GM21515 (cell line): ENCODE measurements around the gene FHAD1.
"Not testable (repeated sequence)": the region's sequence is repeated elsewhere in the genome, so short reads cannot be mapped to it uniquely, and the experiment has no call there.

ENCODE experiments used
- ATAC-seq: cut with Tn5 transposase; IDR thresholded peaks from one replicate; pipeline ENCODE4 v1.9.1; 2021; ENCODE audit not compliant: unreplicated experiment

FHAD1 gene

GRCh38 chr1:15303935-15304334 lies 56.9 kb downstream of the FHAD1 start:
- no peak for ATAC-seq

DNA sequence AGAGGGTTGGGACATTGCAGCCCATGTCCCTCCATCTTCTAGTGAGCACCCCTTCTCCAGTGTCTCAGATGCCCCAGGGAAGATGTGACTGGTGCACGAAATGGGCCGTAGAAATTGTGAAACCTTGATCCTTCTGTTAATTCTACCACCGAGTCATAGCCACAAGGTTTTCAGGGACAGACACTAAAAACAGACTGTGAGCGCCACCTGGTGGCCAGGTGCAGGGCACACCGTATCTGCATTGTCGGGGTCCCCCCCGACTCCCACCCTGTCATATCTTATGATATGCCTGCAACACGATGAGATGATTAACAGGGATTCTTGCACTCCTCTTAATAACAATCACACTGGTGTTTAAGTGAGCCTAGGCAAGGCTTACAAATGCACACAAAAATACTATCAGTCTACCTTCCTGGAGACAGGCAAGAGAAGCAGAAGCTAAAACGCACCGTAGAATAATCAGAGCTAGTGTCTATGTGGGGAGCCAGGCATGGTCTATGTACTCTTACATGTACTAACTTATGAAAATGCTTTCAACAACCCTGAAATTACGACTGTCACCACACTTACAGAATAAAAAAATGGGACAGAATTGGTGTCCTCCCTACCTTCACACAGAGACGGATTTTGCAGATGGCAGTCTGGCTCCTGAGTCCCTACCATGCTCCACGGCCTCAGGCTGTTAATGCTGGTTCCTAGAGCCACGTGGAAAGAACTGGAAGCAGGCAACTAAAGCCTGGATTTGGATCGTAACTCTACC lies 57.9 kb downstream of the FHAD1 start:
- ATAC-seq, result no peak

DNA sequence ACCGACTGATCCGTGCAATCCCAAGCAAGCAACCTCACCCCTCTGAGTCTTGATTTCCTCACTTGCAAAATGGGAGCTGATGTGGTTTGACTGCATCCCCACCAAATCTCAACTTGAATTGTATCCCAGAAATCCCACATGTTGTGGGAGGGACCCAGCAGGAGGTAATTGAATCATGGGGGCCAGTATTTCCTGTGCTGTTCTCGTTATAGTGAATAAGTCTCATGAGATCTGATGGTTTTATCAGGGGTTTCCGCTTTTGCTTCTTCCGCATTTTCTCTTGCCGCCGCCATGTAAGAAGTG lies 58.4 kb downstream of the FHAD1 start:
- no peak for ATAC-seq

- ATAC-seq, result not testable (repeated sequence)
These were observed 59.3 kb downstream of the FHAD1 start for GRCh38 chr1:15306352-15306751.

DNA sequence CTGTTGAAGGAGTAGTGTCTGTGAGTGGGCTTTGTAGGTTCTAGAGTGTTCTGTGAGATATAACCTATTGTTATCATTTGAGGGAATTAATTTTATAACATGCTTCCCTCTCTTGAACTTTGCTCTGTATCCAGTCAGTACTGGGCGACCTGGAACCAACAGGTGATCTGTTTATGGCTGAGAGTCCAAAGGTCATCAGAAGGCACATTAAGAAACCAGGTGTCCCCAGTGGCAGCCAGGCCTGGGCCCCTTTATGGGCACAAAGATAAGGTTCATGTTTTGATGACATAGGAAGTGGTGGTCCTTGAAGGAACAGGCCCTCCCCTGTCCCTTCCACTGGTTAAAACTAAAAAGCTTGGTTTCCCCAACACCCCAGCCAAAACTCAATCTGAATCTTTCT lies 61.1 kb downstream of the FHAD1 start:
- ATAC-seq, result no peak

DNA sequence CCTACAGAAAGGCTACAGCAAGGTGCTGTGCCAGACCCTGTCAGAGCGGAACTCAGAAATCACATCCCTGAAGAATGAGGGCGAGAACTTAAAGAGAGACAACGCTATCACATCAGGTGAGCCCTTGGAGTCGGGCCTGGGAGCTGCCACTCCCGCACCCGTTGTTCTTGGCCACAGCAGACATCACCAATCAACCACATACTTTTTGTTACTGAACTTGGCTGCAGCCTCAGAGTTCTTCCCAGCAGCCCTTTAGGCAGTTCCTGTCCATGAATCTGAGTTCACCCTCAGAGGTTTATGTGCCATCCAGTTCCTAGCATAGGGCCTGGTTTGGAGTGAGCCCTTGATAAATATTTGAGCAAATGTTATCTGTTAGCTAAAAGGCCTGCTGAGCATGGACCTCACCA lies 61.6 kb downstream of the FHAD1 start:
- ATAC-seq, result no peak

GRCh38 chr1:15309687-15310086 lies 62.7 kb downstream of the FHAD1 start:
- ATAC-seq, result no peak

- ATAC-seq, result no peak
These were observed 63.5 kb downstream of the FHAD1 start for GRCh38 chr1:15310544-15310943.

DNA sequence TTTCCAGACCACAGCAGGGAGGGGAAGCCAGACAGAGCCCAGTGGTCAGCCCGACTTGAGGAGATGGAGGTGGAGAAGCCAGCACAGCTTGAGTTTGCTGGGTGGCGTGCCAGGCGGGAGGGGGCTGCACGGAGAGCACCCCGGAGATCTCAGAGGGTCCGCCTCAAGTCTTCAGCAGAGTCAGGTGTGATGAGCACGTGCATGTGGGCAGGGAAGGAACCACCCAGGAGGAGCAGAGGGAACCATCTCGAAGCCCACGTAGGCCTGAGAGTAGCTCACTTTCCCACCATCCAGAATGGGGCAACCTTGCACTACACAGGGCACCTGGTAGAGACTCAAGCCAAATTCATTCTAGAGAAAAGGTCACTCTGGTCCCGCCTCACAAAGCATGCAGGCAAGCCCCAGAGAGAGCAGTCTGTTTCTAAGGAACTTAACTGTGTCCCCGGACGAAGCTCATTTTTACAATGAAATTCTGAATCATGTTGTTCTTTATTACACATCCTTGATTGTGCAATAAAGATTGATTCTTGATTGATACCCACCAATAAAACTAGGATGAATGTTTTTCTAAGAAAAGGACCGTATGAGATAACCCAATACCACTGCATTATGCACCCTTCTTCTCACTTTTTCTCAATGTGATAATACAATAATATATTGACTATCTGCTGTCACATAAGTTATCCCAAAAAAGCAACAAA lies 64.2 kb downstream of the FHAD1 start:
- no peak for ATAC-seq

GRCh38 chr1:15311880-15312279 lies 64.9 kb downstream of the FHAD1 start:
- no peak for ATAC-seq

GRCh38 chr1:15312626-15313411 lies 65.8 kb downstream of the FHAD1 start:
- no peak for ATAC-seq

DNA sequence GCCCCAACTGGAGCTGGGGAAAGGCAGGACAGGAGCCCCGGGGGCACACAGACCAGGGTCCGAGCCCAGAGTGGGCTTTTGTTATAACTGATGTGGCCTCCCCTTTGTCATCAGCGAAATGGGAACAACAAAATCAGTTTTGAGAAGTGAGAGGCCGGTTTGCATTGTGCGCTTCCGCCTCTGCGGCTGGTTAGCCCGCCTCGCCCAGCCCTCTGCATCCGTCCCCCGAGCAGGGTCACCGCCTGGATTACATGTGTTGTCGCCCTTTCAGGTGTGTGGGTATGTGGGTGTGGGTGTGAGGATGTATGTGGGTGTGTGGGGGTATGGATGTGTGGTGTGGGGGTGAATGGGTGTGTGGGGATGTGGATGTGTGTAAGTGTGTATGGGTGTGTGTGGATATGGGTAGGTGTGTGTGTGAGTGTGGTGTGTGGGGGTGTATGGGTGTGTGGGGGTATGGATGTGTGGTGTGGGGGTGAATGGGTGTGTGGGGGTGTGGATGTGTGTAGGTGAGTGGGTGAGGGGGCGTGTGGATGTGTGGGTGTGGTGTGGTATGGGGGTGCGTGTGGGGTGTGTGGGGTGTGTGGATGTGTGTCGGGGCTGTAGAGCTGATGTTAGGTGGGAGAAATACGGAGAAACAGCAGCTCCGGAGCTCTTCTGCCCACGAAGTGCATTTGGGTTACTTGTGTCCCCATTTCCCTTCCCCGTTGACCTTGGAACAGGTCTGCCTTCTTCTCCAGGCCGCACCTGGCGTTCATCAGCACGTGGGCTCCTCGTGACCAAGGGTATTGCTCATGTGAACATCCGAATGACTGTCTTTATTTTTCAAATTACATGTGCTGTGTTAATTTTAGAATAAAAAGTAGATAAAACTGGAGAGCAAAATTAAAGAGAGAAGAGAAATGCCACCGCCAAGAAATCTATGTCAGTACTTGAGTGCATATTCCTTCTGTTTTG lies 67.6 kb downstream of the FHAD1 start:
- no peak for ATAC-seq

- no peak for ATAC-seq
These were observed 68.8 kb downstream of the FHAD1 start for GRCh38 chr1:15315815-15316214.

DNA sequence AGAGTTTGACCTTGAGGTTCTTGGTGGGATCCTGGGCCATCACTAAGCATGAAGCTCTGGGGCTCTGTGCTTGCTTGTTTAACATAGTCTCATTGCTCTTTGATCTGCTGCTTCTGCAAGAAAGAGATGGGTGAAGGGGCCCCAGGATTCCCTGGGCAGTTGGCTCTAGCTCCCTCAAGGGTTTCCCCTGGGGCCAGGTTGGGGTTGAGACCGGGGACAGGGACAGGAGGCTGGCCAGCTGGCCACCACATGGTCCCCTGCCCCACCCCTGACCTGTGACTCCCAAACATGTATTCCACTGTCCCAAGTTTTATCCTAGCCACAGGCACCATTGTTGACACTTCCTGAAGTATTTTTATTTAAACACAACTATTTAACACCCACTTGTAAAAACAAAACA lies 69.5 kb downstream of the FHAD1 start:
- no peak for ATAC-seq

DNA sequence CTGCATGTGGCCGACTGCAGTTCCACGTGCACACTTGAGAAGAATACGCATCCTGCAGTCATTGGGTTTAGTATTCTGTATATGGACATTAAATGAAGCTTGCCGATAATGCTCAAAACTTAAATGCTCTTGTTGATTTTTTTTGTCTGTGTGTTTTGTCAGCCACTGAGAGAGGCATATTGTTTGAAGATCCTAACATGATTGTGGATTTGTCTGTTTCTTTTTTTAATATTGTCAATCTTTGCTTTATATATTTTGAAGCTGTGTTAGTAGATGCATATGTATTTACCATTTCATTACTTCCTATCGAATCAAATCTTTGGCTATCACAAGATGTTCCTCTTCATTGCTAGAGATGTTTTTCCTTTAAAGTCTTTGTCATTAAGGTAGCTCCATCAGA lies 73.2 kb downstream of the FHAD1 start:
- ATAC-seq, result no peak

DNA sequence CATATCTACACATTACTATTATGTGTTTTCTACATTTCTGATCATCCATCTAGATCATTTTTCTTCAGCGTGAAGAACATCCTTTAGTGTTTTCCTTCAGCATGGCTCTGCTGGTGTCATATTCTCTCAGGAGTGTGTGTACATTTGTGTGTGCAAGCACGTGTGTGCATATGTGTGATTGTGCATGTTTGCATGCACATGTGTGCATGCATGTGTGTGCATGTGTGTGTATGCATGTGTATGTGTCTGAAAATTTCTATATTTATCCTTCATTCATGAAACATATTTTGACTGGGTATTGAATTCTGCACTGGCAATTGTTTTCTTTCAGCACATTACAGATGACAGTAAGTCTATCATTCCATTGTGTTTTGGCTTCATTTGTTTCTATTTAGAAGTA lies 74.6 kb downstream of the FHAD1 start:
- no peak for ATAC-seq

- no peak for ATAC-seq
These were observed 75.8 kb downstream of the FHAD1 start for GRCh38 chr1:15322648-15323350.

GRCh38 chr1:15323351-15323988 lies 76.4 kb downstream of the FHAD1 start:
- no peak for ATAC-seq

DNA sequence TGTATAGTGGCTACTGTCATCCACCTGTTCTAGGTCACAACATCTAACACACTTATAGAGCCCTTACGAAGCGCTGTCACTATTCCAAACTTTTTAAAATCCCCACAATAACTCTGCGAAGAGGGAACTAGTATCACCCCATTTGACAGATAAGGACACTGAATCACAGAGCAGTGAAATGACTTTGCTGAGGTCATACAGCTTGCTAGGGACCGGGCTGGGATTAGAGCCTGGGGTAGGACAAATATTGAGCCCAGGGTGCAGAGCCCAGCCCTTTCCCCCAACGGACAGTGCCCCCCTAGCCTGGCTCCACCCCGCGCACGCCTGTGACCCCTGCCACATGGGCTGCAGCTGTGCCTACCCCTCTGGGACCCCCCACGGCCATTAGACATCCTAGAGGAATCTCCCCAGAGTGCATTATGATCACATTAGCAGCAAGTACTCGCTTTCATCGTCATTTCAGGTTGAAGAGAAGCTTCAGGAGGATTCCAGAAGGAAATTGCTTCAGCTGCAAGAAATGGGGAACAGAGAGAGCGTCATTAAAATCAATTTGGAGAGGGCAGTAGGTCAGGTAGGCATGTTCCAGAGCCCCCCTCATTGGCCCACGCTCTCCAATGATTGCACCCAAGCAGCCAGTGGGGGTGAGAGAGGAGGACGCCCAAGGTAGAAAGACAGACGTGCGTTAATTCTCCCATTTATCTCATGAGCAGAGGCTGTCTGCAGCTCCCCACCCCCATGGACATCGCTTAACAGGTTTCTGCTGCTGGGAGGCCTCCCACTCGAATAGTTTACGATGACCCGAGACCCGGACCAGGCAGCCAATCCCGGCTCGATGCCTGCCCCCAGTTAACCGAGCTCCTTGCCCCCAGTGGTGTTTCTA lies 77.2 kb downstream of the FHAD1 start:
- no peak for ATAC-seq
